ENCODE measurements around the gene NCKAP5L.

NCKAP5L gene

GRCh38 chr12:49821373-49822287 lies 6.6 kb downstream of the NCKAP5L start:
- POLR2A ChIA-PET, result interaction anchor here (0.6 kb wide), 2 partner anchors 11 to 557 kb away, joined by 8 read pairs; partner anchors contain the start of gene TUBA1C
- CTCF ChIA-PET, result interaction anchor here (1.3 to 2.6 kb wide), 5 partner anchors 10 to 146 kb away, joined by 3 to 11 read pairs (median 4); partner anchors contain the start of gene TMBIM6

DNA sequence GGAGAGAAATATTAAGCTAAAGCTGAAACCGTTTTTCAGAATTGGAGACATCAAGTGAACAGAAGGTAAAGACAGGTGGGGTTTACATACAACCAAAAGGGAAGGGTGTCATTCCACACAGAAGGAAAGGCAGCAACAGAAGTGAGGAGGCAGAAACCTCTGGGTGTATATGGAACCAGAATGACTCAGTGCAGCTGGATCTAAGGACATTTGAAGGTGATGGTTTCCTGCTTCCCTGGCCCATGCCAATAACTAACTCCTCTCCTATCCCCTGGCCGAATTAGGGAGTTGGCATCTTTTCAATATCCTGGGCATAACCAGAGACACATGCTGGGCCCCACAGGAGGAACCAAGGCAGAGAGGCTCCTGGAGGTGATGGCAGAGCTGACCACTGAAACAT lies 8.4 kb downstream of the NCKAP5L start:
- no peak for DNase-seq (ENCODE audit: extremely low spot score)
- POLR2A ChIA-PET, result interaction anchor here (0.6 kb wide), 1 partner anchor 11 kb away, joined by 4 read pairs; no protein-coding TSS in a partner anchor
- TF ChIP-seq CTCF (IDR thresholded peaks at IDR 0.05; ENCODE audit: control extremely low read depth, extremely low read depth, low read depth, missing control alignments), result no peak
- CTCF ChIA-PET, result interaction anchor here (1.0 to 2.6 kb wide), 6 partner anchors 9 to 236 kb away, joined by 3 to 11 read pairs (median 4); partner anchors contain the start of gene TMBIM6

More at GRCh38 chr12:49821373-49822287, 6.6 kb downstream of the NCKAP5L start:
- no peak for TF ChIP-seq CTCF (IDR thresholded peaks at IDR 0.05; ENCODE audit: control extremely low read depth, extremely low read depth, low read depth, missing control alignments)
- no peak for DNase-seq (ENCODE audit: extremely low spot score)

DNA sequence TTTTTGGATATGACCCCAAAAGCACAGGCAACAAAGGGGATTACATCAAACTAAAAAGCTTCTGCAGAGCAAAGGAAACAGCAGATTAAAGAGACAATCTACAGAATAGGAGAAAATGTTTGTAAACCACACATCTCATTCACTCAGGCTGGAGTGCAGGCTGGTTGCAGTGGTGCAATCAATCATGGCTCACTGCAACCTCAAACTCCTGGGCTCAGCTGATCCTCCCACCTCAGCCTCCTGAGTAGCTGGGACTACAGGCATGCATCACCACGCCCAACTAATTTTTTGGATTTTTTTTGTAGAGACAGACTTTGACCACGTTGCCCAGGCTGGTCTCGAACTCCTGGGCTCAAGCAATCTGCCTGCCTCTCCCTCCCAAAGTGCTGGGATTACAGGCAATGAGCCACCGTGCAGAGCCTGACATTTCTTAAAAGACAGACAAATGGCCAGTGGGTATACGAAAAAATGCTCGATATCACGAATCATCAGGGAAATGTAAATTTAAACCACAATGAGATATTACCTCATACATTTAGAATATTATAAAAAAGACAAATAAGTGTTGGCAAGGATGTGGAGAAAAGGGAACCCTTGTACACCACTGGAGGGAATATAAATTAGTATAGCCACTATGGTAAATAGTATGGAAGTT lies 9.8 kb downstream of the NCKAP5L start:
- ChIA-PET POLR2A (no interaction called here), CTCF (interaction anchor here (0.6 to 1.0 kb wide), 2 partner anchors 41 to 77 kb away, joined by 3 read pairs; partner anchors contain the start of gene TMBIM6)
- no peak for DNase-seq (ENCODE audit: extremely low spot score)
- TF ChIP-seq CTCF (IDR thresholded peaks at IDR 0.05; ENCODE audit: control extremely low read depth, extremely low read depth, low read depth, missing control alignments), result no peak

- ChIA-PET POLR2A (no interaction called here), CTCF (interaction anchor here (1.4 kb wide), 1 partner anchor 9 kb away, joined by 3 read pairs; no protein-coding TSS in a partner anchor)
- no peak for TF ChIP-seq CTCF (IDR thresholded peaks at IDR 0.05; ENCODE audit: control extremely low read depth, extremely low read depth, low read depth, missing control alignments)
- DNase-seq (ENCODE audit: extremely low spot score), result no peak
These were observed 15.1 kb downstream of the NCKAP5L start for GRCh38 chr12:49813131-49813530.

DNA sequence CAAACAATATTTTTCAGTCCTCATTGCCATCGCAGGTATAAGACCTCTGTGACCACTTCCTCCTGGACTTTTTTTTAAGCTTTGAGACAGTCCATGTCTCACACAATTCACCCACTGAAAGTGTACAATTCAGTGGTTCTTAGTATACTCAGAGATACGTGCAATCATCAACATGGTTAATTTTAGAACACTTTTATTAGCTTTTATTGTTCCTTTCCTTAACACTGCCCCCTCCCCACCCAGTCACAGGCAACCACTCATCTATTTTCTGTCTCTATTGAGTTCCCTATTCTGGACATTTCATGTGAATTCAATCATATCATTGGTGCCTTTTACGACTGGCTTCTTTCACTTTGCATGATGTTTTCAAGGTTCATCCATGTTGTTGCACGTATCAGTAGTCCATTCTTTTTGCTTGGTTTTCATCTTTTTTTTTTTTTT lies 16.2 kb downstream of the NCKAP5L start:
- no peak for DNase-seq (ENCODE audit: extremely low spot score)
- ChIA-PET POLR2A (no interaction called here), CTCF (interaction anchor here (1.2 to 2.5 kb wide), 8 partner anchors 8 to 71 kb away, joined by 3 to 9 read pairs (median 6); partner anchors contain the start of gene TMBIM6)
- no peak for TF ChIP-seq CTCF (IDR thresholded peaks at IDR 0.05; ENCODE audit: control extremely low read depth, extremely low read depth, low read depth, missing control alignments)

DNA sequence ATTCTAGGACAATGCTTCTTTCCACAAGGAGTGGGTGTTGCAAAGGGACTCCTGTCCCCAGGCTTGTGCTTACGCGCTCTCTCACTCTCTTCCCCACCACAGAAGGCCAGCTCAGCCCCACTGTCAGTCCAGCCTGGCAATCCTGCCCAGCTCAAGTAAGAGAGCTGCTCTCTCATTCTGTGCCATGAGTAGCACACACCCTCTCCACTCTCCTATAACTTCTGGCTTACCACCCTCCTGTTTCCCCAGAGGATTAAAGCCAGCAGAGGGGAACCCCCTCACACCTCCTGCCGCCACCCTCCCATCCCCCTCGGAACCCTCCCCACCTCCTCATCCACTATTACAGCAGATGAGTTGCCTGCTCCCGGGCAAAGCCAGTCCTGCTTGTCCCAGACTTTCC lies 17.1 kb downstream of the NCKAP5L start:
- TF ChIP-seq CTCF (IDR thresholded peaks at IDR 0.05; ENCODE audit: control extremely low read depth, extremely low read depth, low read depth, missing control alignments), result no peak
- CTCF ChIA-PET, result interaction anchor here (1.1 to 2.5 kb wide), 12 partner anchors 9 to 300 kb away, joined by 3 to 9 read pairs (median 6); partner anchors contain the start of genes COX14, NCKAP5L and TMBIM6
- no peak for DNase-seq (ENCODE audit: extremely low spot score)
- POLR2A ChIA-PET, result interaction anchor here (0.6 to 1.4 kb wide), 2 partner anchors 17 to 43 kb away, joined by 3 to 8 read pairs; partner anchors contain the start of gene NCKAP5L
